AG09309 (cell line): Measurements from ENCODE around the gene IMPDH1.
A peak's percentile ranks its signal among the peaks of the same experiment; 100 is the strongest.

ENCODE experiments used
- DNase-seq: peaks from one replicate; pipeline ENCODE4 v3.0.0-alpha.2; 2010; ENCODE audit warnings: low read depth
- H3K4me3 ChIP-seq: 2 replicates; pipeline ENCODE4 v1.5.1; 2011; ENCODE audit warnings: mild to moderate bottlenecking, low read depth, low read length, moderate library complexity; ENCODE audit not compliant: control insufficient read depth
- CTCF ChIP-seq: IDR thresholded peaks from 2 replicates; pipeline ENCODE4 v1.5.1; 2011; ENCODE audit warnings: mild to moderate bottlenecking, low read depth, low read length, inconsistent platforms; ENCODE audit not compliant: insufficient read depth, control insufficient read depth; ENCODE audit errors: missing control alignments

The IMPDH1 gene

GRCh38 chr7:128431754-128432153, 22.0 kb upstream of the IMPDH1 start:
- TF ChIP-seq CTCF, result no peak
- H3K4me3 ChIP-seq, result no peak overlapping the region
- no peak for DNase-seq

- no peak for DNase-seq
- no peak overlapping the region for H3K4me3 ChIP-seq
- no peak for TF ChIP-seq CTCF
These were observed 21.4 kb upstream of the IMPDH1 start for GRCh38 chr7:128431221-128431620.

- TF ChIP-seq CTCF, result no peak
- H3K4me3 ChIP-seq, result no peak overlapping the region
- DNase-seq, result no peak
These were observed 20.4 kb upstream of the IMPDH1 start for GRCh38 chr7:128430207-128430606.

- no peak for DNase-seq
- H3K4me3 ChIP-seq, result no peak overlapping the region
- peak; percentile 60 for TF ChIP-seq CTCF
These were observed 17.6 kb upstream of the IMPDH1 start for GRCh38 chr7:128427289-128427891.

GRCh38 chr7:128425850-128426249, 16.1 kb upstream of the IMPDH1 start:
- no peak for DNase-seq
- TF ChIP-seq CTCF, result peak; percentile 97
- H3K4me3 ChIP-seq, result no peak overlapping the region

GRCh38 chr7:128424686-128425275, 15.0 kb upstream of the IMPDH1 start:
- H3K4me3 ChIP-seq, result no peak overlapping the region
- TF ChIP-seq CTCF, result no peak
- DNase-seq, result no peak
